K562 (cell line): Measurements from ENCODE around the gene GARNL3. TPM values are rescaled to one million over a fixed set of nuclear protein-coding genes. Genes with fewer than 3 reads are reported as not detected.

Experiments used
- BCOR ChIP-seq: fragments of 450-650 bp; IDR thresholded peaks from 2 replicates; pipeline ENCODE4 v1.6.1; 2016
- CBX5 ChIP-seq: IDR thresholded peaks from 2 replicates; pipeline ENCODE4 v1.6.1; 2014; ENCODE audit warnings: low read depth, borderline replicate concordance
- CTCF ChIP-seq, 3 experiments: IDR thresholded peaks in 2 of 3; conservative IDR thresholded peaks in 1 of 3; 2 replicates each; pipeline ENCODE4 v1.5.1; 2011 to 2012; ENCODE audit warnings: low read length in 3 of 3, mild to moderate bottlenecking in 3 of 3, control low read depth in 2 of 3, improper control_type of control experiment in 1 of 3, inconsistent platforms in 1 of 3, low read depth in 1 of 3, mixed read lengths in 1 of 3, moderate library complexity in 1 of 3; ENCODE audit not compliant: insufficient read depth in 2 of 3
- CTCFL ChIP-seq: IDR thresholded peaks from 2 replicates; pipeline ENCODE4 v1.6.1; 2011; ENCODE audit warnings: borderline replicate concordance, low read depth, mild to moderate bottlenecking, moderate library complexity, low read length; ENCODE audit not compliant: insufficient read depth, poor library complexity, severe bottlenecking
- DPF2 ChIP-seq: fragments of 450-650 bp; IDR thresholded peaks from 2 replicates; pipeline ENCODE4 v1.6.1; 2016
- ETV1 ChIP-seq: fragments of 450-650 bp; conservative IDR thresholded peaks from 2 replicates; pipeline ENCODE4 v1.6.1; 2016; ENCODE audit warnings: missing genetic modification characterization, control low read depth, low read depth, missing compliant biosample characterization
- FOXA1 ChIP-seq: fragments of 450-650 bp; IDR thresholded peaks from 2 replicates; pipeline ENCODE4 v1.6.1; 2016; ENCODE audit warnings: mild to moderate bottlenecking, borderline replicate concordance
- HMG20A ChIP-seq: fragments of 450-650 bp; formaldehyde crosslinking; conservative IDR thresholded peaks from 2 replicates; pipeline ENCODE4 v1.4.0; 2020; ENCODE audit warnings: mild to moderate bottlenecking, mixed read lengths
- KDM1A ChIP-seq, 2 experiments: fragments of 450-650 bp; IDR thresholded peaks; 2 replicates each; pipeline ENCODE4 v1.6.1; 2016; ENCODE audit warnings: mild to moderate bottlenecking in 2 of 2
- NR2C2 ChIP-seq, 2 experiments: fragments of 200-800 bp in 1 of 2; sonication (Bioruptor generic) in 1 of 2; sonication (generic) in 1 of 2; formaldehyde crosslinking in 1 of 2; IDR thresholded peaks; 2 replicates each; pipeline versions ENCODE4 v1.6.1 to v1.8.0; 2016 to 2022; ENCODE audit warnings: mild to moderate bottlenecking in 1 of 2, missing compliant biosample characterization in 1 of 2, missing genetic modification characterization in 1 of 2, missing genetic modification reagents in 1 of 2
- NUFIP1 ChIP-seq: fragments of 450-650 bp; IDR thresholded peaks from 2 replicates; pipeline ENCODE4 v1.6.1; 2018; ENCODE audit not compliant: partially characterized antibody
- POLR2G ChIP-seq: fragments of 200-400 bp; formaldehyde crosslinking; IDR thresholded peaks from 2 replicates; pipeline ENCODE4 v1.6.1; 2017; ENCODE audit warnings: low read depth, mild to moderate bottlenecking, antibody characterized with exemption, low read length, moderate library complexity
- RBM25 ChIP-seq: fragments of 200-400 bp; formaldehyde crosslinking; IDR thresholded peaks from 2 replicates; pipeline ENCODE4 v1.6.1; 2018; ENCODE audit warnings: low read length, low read depth, moderate library complexity; ENCODE audit not compliant: severe bottlenecking
- SMARCB1 ChIP-seq: IDR thresholded peaks from 2 replicates; pipeline ENCODE4 v1.6.1; 2011; ENCODE audit warnings: improper control_type of control experiment, low read depth; ENCODE audit not compliant: insufficient read length
- ZFX ChIP-seq: sonication (generic); formaldehyde crosslinking; IDR thresholded peaks from 2 replicates; pipeline ENCODE4 v1.8.0; 2022; ENCODE audit warnings: mild to moderate bottlenecking, missing genetic modification reagents, moderate library complexity
- ZNF408 ChIP-seq: fragments of 250-450 bp; sonication (Bioruptor Pico); IDR thresholded peaks from 2 replicates; pipeline ENCODE4 v1.4.0; 2020; ENCODE audit warnings: low read depth, mild to moderate bottlenecking, moderate library complexity
- ZNF507 ChIP-seq: conservative IDR thresholded peaks from 2 replicates; pipeline ENCODE4 v1.6.1; 2017; ENCODE audit warnings: missing genetic modification characterization, missing compliant biosample characterization
- ZNF717 ChIP-seq: fragments of 250-450 bp; sonication (Bioruptor Pico); IDR thresholded peaks from 2 replicates; pipeline ENCODE4 v1.5.0; 2021
- polyA plus RNA-seq, 8 experiments: library from polyadenylated mRNA; depleted of rRNA in 4 of 8; stranded (reverse) in 5 of 8; unstranded in 3 of 8; fragments of >200 nt; fragmentation: Nextera tagmentation in 2 of 8; fragmentation: Illumina TruSeq in 1 of 8; extraction: Ambion mirVana in 2 of 8; extraction: Trizol in 1 of 8; gene quantifications; 2 replicates each; pipeline versions ENCODE4 v1.2.1 to v1.2.3, GENCODE V29; 2011 to 2014; ENCODE audit warnings: inconsistent platforms in 1 of 8, missing spikeins in 1 of 8
- total RNA-seq, 7 experiments: library from RNA; depleted of rRNA in 6 of 7; stranded (reverse); fragments of >200 nt in 6 of 7; fragmentation: Illumina TruSeq in 2 of 7; extraction: Trizol in 2 of 7; gene quantifications; 2 replicates each; pipeline versions ENCODE4 v1.2.1 to v1.2.3, GENCODE V29; 2011 to 2021; ENCODE audit warnings: low replicate concordance in 1 of 7
- TF ChIP-seq, protein P1 (sequence below), 2 experiments: fragments of 450-650 bp in 1 of 2; sonication (generic) in 1 of 2; formaldehyde crosslinking; conservative IDR thresholded peaks; 2 replicates each; pipeline versions ENCODE4 v1.4.0 to v1.8.1; 2020 to 2022; ENCODE audit warnings: mild to moderate bottlenecking in 1 of 2, missing genetic modification reagents in 1 of 2

The GARNL3 gene
- total and polyA plus RNA-seq, 9 of the 15 experiments (the other 6 are each of a cell fraction or from before 2014, with no cell fraction given): 0.35 to 2.7 (median 1.6) TPM

- TF ChIP-seq CBX5 (no peak), FOXA1 (no peak), NUFIP1 (no peak), DPF2 (no peak), KDM1A (IDR thresholded peaks at IDR 0.05) (0 out of 4 replicates have a peak, but pooled peaks of 1 of the 2 experiments have one; percentile 40), BCOR (peak; percentile 87), ETV1 (tag) (0 out of 2 replicates have a peak, but pooled peaks have one; percentile 35), ZFX (CRISPR knock-in tag) (no peak), ZNF408 (CRISPR knock-in tag) (no peak), CTCFL (no peak), POLR2G (no peak), CTCF (IDR thresholded peaks at IDR 0.05 in 2 of 3, conservative IDR thresholded peaks at IDR 0.05 in 1 of 3; ENCODE audit: insufficient read depth in 2 of 3, low read depth in 1 of 3, low read length in 3 of 3) (no peak), HMG20A (CRISPR knock-in tag) (no peak), ZNF717 (CRISPR knock-in tag) (no peak), NR2C2 (CRISPR knock-in tag; IDR thresholded peaks at IDR 0.05) (no peak), NR2C2 (tag; IDR thresholded peaks at IDR 0.05) (no peak), RBM25 (peak; percentile 72), SMARCB1 (no peak), ZNF507 (tag) (no peak)
- TF ChIP-seq, protein P1, sequence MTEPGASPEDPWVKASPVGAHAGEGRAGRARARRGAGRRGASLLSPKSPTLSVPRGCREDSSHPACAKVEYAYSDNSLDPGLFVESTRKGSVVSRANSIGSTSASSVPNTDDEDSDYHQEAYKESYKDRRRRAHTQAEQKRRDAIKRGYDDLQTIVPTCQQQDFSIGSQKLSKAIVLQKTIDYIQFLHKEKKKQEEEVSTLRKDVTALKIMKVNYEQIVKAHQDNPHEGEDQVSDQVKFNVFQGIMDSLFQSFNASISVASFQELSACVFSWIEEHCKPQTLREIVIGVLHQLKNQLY (CRISPR knock-in tag; conservative IDR thresholded peaks at IDR 0.05): no peak
Observed at GRCh38 chr9:127399736-127400269, 135.2 kb downstream of the GARNL3 start (continued).
